H4 (cell line): ENCODE results near the gene DUSP15. TPM values are rescaled to one million over a fixed set of nuclear protein-coding genes. Genes with fewer than 3 reads are reported as not detected.

Experiments used
- DNase-seq: peaks from one replicate; pipeline ENCODE4 v3.0.0-alpha.2; 2015; ENCODE audit warnings: low spot score
- total RNA-seq: library from RNA; depleted of rRNA; stranded (reverse); fragments of >200 nt; shearing (Covaris generic); gene quantifications from 2 replicates; pipeline ENCODE4 v1.2.3, GENCODE V29; 2014

DUSP15 gene
- total RNA-seq, 1 experiment from 2014 or later, result 7.5 TPM

DNA sequence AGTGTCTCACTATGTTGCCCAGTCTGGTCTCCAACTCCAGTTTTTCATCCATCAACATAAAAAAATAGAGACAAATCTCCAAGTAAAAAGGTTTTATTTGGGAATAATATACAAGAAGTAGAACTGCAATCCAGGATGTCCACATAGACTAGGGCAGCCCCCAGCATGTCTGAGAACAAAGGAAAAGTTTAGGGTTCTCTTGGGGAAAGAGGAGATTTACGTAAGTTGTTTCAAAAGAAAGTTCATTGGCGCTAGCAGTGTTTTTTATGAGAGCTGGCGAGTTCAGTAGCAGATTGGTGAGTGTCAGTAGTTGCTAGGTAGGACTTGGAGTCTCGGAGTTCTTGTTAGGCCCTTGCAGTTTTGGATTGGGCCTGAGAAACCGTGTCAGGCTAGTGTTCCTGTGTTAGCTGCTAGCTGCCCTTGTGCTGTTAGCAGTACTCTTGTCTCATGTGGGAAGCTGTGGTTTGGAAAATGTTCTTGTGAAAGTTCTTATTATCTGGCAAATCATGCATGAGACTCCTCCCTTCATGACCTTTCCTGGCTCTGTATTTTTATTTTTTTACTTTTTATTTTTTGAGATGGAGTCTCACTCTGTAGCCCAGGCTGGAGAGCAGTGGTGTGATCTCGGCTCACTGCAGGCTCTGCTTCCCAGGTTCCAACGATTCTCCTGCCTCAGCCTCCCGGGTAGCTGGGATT, 24.8 kb upstream of the DUSP15 start:
- no peak for DNase-seq

DNA sequence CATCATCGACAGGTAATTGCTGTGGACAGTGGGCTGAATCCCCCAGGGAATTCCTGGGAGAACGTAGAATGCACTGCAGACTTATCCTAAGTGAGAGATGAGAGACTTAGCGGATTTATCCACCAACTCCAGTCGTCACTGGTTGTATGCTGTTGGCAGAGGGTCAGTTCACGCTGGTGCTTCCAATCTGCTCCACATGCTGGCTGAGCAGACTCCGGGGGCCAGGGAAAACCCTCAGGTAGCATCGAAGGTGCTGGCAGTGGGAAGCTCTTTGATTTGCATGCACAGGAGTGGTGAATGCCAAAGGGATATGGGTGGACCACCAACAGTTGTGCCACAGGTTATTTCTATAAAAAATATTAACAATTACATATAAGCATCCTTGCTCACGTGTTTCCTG, 20.3 kb upstream of the DUSP15 start:
- DNase-seq, result no peak

- DNase-seq, result no peak
Measured at GRCh38 chr20:31883829-31884228, 13.5 kb upstream of the DUSP15 start.

DNA sequence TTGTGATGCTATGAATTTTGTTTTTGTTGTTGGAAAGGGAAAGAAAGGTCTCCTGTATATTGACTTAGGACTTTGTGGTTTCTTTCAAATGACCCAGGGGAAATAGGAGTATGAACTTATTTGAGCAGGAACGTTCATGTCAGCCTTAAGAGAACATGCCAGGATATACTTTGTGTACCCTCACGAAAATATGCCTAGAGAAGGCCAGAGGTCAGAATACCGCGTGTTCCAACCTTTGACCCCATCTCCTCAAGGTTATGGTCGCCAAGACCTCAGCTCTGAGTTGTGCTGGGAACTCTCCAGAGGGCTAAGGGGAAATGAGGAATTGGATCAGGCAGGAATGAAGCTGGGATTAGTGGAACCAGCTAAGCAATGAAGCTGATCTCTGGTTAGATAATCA, 11.6 kb upstream of the DUSP15 start:
- no peak for DNase-seq

GRCh38 chr20:31879143-31879987, 9.0 kb upstream of the DUSP15 start:
- peak; percentile 94 for DNase-seq

GRCh38 chr20:31877684-31878083, 7.4 kb upstream of the DUSP15 start:
- no peak for DNase-seq

DNA sequence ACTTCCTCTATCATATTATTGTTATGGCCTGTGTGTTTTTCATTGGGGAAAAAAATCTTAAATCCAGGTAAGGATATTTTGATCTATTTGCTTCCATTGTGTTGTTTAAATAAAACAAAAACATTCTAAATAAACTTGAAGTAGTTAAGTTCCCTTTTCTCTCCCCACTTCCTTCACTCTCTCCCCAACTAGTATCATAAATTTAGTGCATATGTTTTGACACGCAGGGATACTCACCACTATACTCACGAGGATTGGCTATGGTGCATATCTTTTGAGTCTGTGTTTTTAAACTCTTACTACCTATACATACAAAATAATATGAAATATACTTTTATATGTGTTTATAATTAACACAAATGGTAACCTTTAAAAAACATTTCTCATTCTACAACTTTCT, 5.3 kb upstream of the DUSP15 start:
- DNase-seq, result no peak

DNA sequence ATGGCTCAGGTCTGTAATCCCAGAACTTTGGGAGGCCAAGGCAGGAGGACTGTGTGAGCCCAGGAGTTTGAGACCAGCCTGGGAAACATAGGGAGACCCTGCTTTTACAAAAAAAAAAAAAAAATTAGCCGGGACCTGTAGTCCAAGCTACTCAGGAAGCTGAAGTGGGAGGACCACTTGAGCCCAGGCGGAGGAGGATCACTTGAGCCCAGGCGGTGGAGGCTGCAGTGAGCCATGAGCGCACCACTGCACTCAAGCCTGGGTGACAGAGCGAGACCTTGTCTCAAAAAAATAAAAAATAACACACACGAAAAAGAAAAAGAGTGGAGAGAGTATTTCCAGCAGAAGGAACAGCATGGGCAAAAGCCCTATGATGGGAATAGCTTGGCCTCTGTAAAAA, 2.1 kb upstream of the DUSP15 start:
- DNase-seq, result no peak

DNA sequence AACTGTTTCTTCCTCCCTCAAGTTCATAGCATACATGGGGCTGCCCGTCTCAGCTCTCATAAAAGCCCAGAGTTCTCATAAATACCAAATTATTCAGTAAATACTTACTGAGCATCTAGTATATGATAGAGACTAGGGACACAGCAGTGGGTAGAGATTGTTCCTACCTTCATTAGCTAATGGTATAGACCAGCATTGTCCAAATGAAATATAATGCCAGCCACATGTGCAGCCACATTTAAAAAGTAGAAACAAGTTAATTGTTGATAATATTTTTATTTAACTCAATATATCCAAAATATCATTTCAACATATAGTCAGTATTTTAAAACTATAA, 1.3 kb upstream of the DUSP15 start:
- DNase-seq, result no peak

GRCh38 chr20:31870726-31871617, 645 bp upstream of the DUSP15 start:
- no peak for DNase-seq

GRCh38 chr20:31869673-31869941, 720 bp downstream of the DUSP15 start:
- DNase-seq, result no peak

DNA sequence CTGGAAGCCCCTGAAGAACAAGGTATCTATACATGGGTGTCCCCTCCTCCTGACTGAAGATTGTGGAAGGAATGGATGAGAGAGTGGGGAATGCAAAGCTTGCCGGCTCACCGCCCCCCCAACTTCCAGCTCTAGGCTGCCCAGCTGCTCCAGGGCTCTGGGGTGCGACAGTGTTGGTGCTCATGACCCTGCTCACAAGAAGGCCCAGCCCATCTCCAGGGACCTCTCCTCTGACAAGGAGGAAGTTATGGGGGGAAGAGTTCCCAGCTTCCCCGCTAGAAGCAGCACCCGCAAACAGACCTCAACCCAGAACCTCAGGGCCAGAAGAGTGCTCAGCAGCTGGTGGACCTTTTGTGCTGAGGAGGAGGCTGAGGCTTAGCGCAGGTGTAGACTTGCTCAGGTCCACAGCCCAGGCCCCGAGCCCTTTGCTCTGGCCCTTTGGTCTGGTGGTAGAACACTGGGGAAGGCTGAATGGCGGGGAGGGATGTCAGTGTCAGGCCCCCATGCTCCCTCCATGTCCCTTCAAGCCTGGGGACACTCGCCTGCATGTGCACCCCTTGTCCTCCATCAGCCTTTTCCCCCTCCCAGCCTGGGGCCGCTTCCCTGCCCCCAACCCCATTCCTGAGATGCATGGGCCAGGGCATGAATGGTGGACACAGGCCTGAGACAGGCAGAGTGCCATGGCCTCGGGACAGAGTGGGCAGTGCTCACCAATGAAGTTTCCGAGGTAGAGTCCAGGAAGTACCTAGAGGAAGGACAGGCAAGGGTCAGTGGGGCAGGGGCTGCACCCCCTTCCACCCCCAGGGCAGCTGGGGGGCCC, 1.3 kb downstream of the DUSP15 start:
- no peak for DNase-seq

DNA sequence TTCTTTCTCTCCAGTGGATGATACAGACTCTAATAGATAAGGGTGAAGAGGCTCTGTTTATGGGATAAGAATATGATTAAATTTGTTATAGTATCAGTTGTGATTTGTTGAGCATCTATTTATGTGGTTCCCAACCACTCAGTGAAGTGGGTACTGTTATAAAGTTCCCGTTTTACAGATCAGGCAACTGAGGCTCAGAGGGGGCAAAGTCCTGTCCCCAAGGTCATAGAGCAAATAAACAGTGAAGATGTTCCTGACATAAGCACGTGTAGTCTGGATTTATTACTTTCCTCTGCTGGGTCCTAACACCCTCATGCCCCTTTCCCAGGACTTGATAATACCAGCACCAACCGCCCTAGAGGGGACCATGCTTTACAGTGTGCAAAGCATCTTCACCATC, 4.1 kb downstream of the DUSP15 start:
- no peak for DNase-seq

DNA sequence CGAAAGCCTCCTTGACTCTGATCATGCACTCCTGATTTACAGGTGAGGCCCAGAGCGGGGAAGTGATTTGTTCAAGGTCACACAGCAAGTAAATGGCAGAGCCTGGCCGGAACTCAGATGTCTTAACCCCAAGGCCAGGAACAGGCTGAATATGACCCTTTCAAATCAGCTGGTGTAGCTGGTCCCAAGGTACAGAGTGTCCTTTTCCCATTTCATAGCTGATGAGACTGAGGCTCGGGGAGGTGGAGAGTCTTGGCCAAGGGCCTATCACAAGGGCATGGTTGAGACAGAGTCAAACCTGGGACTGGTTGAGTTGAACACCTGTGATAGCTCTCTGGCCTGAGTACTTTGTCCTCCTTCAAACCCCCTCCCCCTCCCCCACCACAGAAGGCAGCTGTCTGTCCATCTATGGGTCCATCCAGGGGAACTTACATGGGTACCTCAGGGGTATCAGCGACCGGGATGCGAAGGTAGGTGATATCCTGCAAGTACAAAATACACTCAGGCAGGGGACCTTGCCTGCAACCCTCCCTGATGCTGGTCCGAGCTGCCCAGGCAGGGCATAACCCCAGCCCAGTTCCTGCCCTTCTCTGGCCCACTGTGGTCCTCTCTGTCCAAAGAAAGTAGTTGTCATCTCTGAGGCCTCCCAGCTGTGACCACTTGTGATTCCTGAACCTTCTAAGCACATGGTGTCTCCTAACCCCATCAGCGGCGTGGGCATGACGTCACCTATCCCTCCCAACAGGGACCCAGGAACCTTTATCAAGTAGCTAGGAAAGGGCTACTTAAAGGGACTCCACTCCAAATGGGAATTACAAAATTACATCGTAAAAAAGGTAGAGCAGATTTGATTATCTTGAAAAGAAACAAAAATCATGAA, 5.6 kb downstream of the DUSP15 start:
- no peak for DNase-seq

DNA sequence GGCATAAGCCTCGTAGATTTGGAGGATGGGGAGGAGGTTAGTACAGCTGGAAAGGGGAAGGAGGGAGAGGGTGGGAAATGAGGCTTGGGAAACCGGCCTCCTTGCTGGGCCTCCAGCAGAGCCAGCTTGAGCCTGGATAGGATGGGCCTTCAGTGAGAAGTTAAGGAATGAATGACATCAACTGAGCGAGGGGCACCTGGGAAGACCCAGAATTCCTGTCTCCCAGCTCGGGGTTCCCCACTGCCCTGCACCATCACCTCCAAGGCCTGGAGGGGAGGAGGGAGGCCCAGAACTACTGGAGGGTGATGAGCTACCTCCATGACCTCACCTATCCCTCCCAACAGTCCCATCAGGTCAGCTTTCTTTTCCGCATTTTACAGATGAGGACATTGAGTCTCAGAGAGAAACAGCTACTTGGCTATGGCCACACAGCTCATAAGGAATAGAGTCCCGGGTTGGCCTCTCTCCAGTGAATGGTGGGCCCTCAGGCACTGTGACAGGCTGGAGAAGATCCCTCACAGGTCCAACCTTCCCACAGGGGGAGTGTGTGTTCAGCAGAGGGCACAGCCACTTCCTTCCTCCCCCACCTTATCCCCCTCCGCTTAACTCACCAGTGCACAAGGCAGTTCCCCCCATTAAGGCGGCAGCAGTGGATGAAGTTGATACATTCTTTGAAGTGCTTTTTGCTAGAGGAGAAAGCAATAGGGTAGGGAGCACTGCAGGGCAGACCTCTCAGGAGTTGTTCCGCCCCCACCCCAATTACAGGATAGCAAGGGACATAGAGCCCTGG, 6.8 kb downstream of the DUSP15 start:
- DNase-seq, result no peak

DNA sequence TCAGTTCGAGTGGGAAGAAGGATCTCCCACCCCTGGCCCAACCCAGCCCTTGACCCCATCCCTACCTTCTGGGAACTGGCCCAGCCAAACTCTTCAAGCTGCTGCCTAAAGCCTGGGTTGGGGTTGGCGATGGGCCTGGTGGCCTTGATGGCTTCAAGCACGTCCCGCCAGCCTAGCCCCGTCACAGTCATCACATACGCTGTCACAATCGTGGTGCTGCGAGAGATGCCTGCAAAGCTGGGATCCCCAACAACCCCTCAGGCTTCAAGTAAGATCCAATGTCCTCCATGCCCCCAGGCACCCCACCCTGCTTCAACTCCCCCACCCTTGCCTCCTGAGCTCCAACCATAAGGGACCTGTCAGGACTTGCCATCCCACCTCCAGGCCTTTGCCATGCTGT, 7.8 kb downstream of the DUSP15 start:
- no peak for DNase-seq

DNA sequence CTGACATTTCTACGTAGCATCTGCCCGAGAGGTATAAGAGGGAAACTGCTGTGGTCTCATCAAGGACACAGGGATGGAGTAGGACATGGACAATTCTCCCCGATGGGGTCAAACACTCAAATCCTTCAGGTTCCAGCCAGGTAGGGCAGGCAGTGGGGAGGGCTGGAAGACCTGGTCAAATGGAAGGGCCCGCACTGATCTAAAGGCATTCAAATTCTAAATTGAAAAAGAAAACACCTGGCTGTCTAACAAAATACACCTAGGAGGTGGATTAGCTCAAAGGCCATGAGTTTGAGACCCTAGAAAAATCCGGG, 8.2 kb downstream of the DUSP15 start:
- no peak for DNase-seq

DNA sequence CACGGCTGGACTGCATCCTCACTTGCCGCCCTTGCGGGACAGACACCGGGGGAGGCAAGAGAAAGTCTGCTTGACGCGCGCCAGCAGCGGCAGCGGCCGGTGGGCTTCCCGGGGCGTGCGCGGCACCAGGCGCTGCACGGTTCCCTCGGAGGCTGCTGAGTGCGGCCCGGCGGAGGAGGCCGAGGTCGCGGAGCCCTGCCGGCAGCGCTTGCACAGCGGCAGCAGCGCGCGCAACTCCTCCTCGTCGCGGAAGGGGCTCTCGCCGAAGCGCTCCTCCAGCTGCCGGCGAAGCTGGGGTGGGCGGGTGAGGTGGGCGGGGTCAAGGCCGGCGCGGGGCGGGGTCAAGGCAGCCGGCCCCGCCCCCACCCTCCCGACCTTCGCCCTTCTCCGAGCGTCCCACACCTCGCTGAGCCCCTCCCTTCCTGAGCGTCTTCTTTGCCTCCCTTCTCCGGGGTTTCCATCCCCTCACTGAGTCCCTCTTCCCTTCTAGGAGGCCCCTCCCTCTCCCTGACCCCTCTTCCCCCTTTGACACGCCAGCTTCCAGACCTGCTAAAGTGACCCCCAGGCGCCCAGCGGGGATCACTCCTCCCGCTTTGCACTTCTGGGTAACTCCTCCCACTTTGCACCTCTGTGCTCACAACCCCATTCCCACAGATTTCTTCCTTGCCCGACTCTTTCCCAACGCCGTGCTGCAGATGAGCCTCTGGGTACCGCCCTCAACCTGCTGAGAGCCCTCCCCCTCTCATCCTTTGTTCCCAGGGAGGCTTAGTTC, 8.8 kb downstream of the DUSP15 start:
- DNase-seq, result no peak

- no peak for DNase-seq
Measured at GRCh38 chr20:31861135-31861384, 9.3 kb downstream of the DUSP15 start.
